DND-41 (cell line): ENCODE data around the gene TRIM47.
"Not testable (repeated sequence)": the region's sequence is repeated elsewhere in the genome, so short reads cannot be mapped to it uniquely, and the experiment has no call there.

Source experiments
- ATAC-seq: fragments of 200-7000 bp; cut with Tn5 transposase; 3 replicates; pipeline ENCODE4 v1.9.1; 2021; ENCODE audit warnings: low read depth; ENCODE audit not compliant: insufficient read depth
- DNase-seq: peaks from one replicate; pipeline ENCODE4 v3.0.0-alpha.2; 2020
- H2AFZ ChIP-seq: 2 replicates; pipeline ENCODE4 v1.6.0; 2012; ENCODE audit warnings: low read depth, low read length
- H3K27ac ChIP-seq: 2 replicates; pipeline ENCODE4 v1.5.1; 2012; ENCODE audit warnings: low read length, inconsistent platforms
- H3K27me3 ChIP-seq: fragments of 200-600 bp; sonication (generic); 2 replicates; pipeline ENCODE4 v1.6.0; 2012; ENCODE audit warnings: low read length, mild to moderate bottlenecking, inconsistent platforms; ENCODE audit not compliant: insufficient read depth, poor library complexity
- H3K36me3 ChIP-seq: 2 replicates; pipeline ENCODE4 v1.5.1; 2012; ENCODE audit warnings: low read length, inconsistent platforms; ENCODE audit not compliant: insufficient read depth
- H3K4me1 ChIP-seq: 2 replicates; pipeline ENCODE4 v1.5.1; 2012; ENCODE audit warnings: mild to moderate bottlenecking, low read length; ENCODE audit not compliant: insufficient read depth
- H3K4me2 ChIP-seq: 2 replicates; pipeline ENCODE4 v1.6.0; 2012; ENCODE audit warnings: mild to moderate bottlenecking, moderate library complexity, low read length, inconsistent platforms; ENCODE audit not compliant: insufficient read depth
- H3K4me3 ChIP-seq, 2 experiments: fragments of 200-600 bp in 1 of 2; shearing (Covaris generic) in 1 of 2; 2 replicates each; pipeline ENCODE4 v1.5.1; 2012 to 2016; ENCODE audit warnings: inconsistent platforms in 2 of 2, low read length in 2 of 2, mild to moderate bottlenecking in 2 of 2, low read depth in 1 of 2, moderate library complexity in 1 of 2
- H3K79me2 ChIP-seq: 2 replicates; pipeline ENCODE4 v1.6.0; 2012; ENCODE audit warnings: low read length, inconsistent platforms; ENCODE audit not compliant: insufficient read depth
- H3K9ac ChIP-seq: 2 replicates; pipeline ENCODE4 v1.6.0; 2012; ENCODE audit warnings: low read depth, mild to moderate bottlenecking, inconsistent platforms, low read length, moderate library complexity
- H3K9me3 ChIP-seq: 2 replicates; pipeline ENCODE4 v1.5.1; 2012; ENCODE audit warnings: low read length, moderate library complexity, mild to moderate bottlenecking, inconsistent platforms; ENCODE audit not compliant: insufficient read depth, severe bottlenecking
- H4K20me1 ChIP-seq: 2 replicates; pipeline ENCODE4 v1.6.0; 2012; ENCODE audit warnings: low read length; ENCODE audit not compliant: insufficient read depth
- EZH2 ChIP-seq: IDR thresholded peaks from 3 replicates; pipeline ENCODE4 v1.6.1; 2012; ENCODE audit warnings: borderline replicate concordance, low read depth, mild to moderate bottlenecking, moderate library complexity, low read length, inconsistent platforms; ENCODE audit not compliant: severe bottlenecking
- TF ChIP-seq, protein P1 (sequence below): IDR thresholded peaks from 2 replicates; pipeline ENCODE4 v1.5.1; 2012; ENCODE audit warnings: borderline replicate concordance, low read length, moderate library complexity, mild to moderate bottlenecking; ENCODE audit not compliant: poor library complexity, severe bottlenecking; ENCODE audit errors: extremely low read depth

TRIM47 gene

DNA sequence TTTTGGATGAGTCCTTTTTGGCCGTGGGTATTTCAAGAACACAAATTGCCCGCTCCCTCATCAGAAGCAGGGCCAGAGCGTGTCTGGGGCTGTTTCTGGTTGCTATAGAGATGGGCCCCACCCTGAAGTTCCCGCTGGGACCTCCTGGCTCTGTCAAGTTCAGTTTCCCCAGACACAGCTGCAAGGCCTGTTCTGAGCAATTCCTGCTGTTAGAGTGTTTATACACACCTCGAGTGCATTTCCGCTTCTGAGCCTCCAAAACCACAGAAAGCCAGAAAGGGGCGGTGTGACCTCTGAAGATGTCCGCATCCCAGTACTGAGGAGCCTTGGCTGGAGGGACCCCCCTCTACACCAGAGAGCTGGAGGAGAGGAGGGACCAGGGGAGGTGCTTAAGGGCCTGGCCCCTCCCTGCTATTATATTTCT, 13.9 kb downstream of the TRIM47 start:
- Histone ChIP-seq H3K79me2 (no peaks in the 10 kb centered on the region), H3K27me3 (no peaks in the 10 kb centered on the region), H2AFZ (no peak overlapping the region), H3K36me3 (no peaks in the 10 kb centered on the region), H3K9me3 (no peaks in the 10 kb centered on the region), H3K4me3 (peak overlapping the region in 1 of 2 experiments; percentile 28; a peak in 1 of 4 replicates), H3K4me1 (peaks cover 26% of the 10 kb centered on the region), H3K9ac (peak overlapping the region; percentile 32; the same call in 1 of the 2 replicates), H3K27ac (peak overlapping the region; percentile 78), H4K20me1 (no peaks in the 10 kb centered on the region), H3K4me2 (peak overlapping the region; percentile 54)
- DNase-seq (peak; percentile 90), ATAC-seq (peak; percentile 93)
- TF ChIP-seq EZH2: no peak
- TF ChIP-seq, protein P1, sequence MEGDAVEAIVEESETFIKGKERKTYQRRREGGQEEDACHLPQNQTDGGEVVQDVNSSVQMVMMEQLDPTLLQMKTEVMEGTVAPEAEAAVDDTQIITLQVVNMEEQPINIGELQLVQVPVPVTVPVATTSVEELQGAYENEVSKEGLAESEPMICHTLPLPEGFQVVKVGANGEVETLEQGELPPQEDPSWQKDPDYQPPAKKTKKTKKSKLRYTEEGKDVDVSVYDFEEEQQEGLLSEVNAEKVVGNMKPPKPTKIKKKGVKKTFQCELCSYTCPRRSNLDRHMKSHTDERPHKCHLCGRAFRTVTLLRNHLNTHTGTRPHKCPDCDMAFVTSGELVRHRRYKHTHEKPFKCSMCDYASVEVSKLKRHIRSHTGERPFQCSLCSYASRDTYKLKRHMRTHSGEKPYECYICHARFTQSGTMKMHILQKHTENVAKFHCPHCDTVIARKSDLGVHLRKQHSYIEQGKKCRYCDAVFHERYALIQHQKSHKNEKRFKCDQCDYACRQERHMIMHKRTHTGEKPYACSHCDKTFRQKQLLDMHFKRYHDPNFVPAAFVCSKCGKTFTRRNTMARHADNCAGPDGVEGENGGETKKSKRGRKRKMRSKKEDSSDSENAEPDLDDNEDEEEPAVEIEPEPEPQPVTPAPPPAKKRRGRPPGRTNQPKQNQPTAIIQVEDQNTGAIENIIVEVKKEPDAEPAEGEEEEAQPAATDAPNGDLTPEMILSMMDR: peak; percentile 31

DNA sequence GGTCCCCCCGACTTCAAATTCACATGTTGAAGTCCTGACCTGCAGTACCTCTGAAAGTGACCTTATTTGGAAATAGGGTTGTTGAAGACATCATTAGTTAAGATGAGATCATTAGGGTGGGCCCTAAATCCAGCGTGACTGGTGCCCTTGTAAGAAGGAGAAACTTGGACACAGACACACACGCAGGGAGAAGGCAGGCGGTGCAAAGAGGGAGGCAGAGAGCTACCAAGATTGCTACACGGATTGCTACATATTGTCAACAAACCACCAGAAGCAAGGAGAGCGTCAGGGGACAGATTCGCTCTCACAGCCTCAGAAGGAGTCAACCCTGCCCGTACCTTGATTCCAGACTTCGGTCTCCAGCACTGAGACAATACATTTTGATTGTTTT, 16.5 kb downstream of the TRIM47 start:
- ATAC-seq: no peak
- Histone ChIP-seq H2AFZ (no peak overlapping the region), H3K4me1 (peaks cover 26% of the 10 kb centered on the region)

DNA sequence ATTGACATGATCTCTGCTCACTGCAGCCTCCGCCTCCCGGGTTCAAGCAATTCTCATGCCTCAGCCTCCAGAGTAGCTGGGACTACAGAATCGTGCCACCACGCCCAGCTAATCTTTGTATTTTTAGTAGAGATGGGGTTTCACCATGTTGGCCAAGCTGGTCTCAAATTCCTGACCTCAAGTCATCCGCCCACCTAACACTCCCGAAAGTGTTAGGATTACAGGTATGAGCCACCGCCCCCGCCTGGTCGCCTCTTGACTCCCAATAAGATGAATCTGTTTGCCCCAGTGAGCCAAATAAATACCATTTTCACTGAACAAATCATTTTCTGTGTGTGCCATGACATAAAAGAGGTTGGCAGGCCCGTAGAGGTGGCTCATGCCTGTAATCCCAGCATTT, 19.0 kb downstream of the TRIM47 start:
- not testable (repeated sequence) for H4K20me1 ChIP-seq, H3K27me3 ChIP-seq, H3K27ac ChIP-seq, DNase-seq, H2AFZ ChIP-seq, ATAC-seq, H3K4me3 ChIP-seq, H3K4me2 ChIP-seq, H3K9me3 ChIP-seq, H3K9ac ChIP-seq, H3K36me3 ChIP-seq
- peaks cover 25% of the 10 kb centered on the region for H3K4me1 ChIP-seq
- peaks cover 13% of the 10 kb centered on the region for H3K79me2 ChIP-seq

More for the DNA sequence above, 16.5 kb downstream of the TRIM47 start:
- Histone ChIP-seq H3K27me3 (no peaks in the 10 kb centered on the region), H3K36me3 (no peaks in the 10 kb centered on the region), H3K4me2 (no peak overlapping the region), H3K27ac (no peak overlapping the region), H3K9ac (no peak overlapping the region), H3K9me3 (no peaks in the 10 kb centered on the region), H3K4me3 (no peak overlapping the region), H3K79me2 (no peaks in the 10 kb centered on the region), H4K20me1 (no peaks in the 10 kb centered on the region)
- TF ChIP-seq, protein P1: no peak
- TF ChIP-seq EZH2: no peak
- DNase-seq: no peak

- peak overlapping the region; percentile 92 for H3K9ac ChIP-seq
These were observed 22.2 kb downstream of the TRIM47 start for GRCh38 chr17:75856062-75856756.

More at GRCh38 chr17:75856062-75856756, 22.2 kb downstream of the TRIM47 start:
- Histone ChIP-seq H3K27me3 (no peaks in the 10 kb centered on the region), H3K4me3 (peak overlapping the region; percentile 68 to 95; a peak in 3 of 4 replicates), H3K4me2 (peak overlapping the region; percentile 92), H4K20me1 (peaks cover 5% of the 10 kb centered on the region), H3K79me2 (peaks cover 31% of the 10 kb centered on the region), H3K36me3 (peaks cover 5% of the 10 kb centered on the region), H3K27ac (peak overlapping the region; percentile 95), H3K9me3 (no peaks in the 10 kb centered on the region), H3K4me1 (peaks cover 19% of the 10 kb centered on the region), H2AFZ (peak overlapping the region; percentile 82)
- ATAC-seq: peak; percentile 50
- TF ChIP-seq, protein P1: no peak
- TF ChIP-seq EZH2: no peak
- peak; percentile 67 for DNase-seq
